ENCODE results near the gene RNU6-1. TPM values are rescaled to one million over a fixed set of nuclear protein-coding genes. Genes with fewer than 3 reads are reported as not detected.

The RNU6-1 gene
- total RNA-seq, 1 donor from 2014 or later, result not detected

GRCh38 chr15:67829647-67830504 is 10.0 kb downstream of the RNU6-1 start:
- TF ChIP-seq CTCF (IDR thresholded peaks at IDR 0.05), result no peak
- no peak overlapping the region for H3K27ac ChIP-seq
- no peak overlapping the region for H3K4me3 ChIP-seq
- peaks cover 68% of the 10 kb centered on the region for H3K4me1 ChIP-seq
- intact Hi-C loops (cut with DNase I), result no loop called here
- no peak for ATAC-seq
- H3K9me3 ChIP-seq, result no peaks in the 10 kb centered on the region
- H3K27me3 ChIP-seq (ENCODE audit: low read depth), result peaks cover 100% of the 10 kb centered on the region
- DNase-seq, result no peak
- H3K36me3 ChIP-seq, result no peaks in the 10 kb centered on the region

DNA sequence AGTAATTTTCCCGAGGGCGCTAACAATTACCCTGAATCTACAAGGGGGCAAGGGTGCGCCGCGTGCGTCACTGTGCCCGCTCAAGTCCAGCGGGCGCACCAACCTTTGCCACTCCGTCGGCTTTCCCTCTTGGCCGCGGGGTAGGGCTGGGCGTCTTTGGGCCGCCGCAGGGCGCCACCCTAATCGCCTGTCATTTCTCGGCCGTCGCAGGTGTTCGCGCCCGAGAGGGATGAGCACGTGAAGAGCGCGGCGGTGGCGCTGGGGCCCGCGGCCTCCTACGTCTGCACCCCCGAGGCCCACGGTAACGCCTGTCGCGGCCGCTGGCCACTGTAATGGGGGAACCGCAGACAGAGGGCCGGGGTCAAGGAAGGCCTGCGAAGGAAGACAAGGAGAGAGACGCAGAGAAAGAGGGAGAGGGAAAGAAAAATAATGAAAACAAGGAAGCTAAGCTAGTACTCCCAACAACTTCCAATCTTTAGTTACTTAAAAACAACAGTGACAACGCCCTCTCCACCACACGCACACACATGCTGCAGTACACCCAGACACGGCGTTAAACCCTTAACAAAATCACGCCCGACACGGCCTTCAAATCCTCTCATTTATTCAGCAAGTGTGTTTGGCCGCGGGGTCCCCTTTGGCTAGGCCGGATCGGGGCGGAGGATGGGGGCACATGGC is 10.7 kb downstream of the RNU6-1 start:
- Histone ChIP-seq H3K4me1 (peaks cover 65% of the 10 kb centered on the region), H3K27ac (no peak overlapping the region), H3K4me3 (peak overlapping the region; percentile 11), H3K27me3 (ENCODE audit: low read depth) (peaks cover 100% of the 10 kb centered on the region), H3K36me3 (no peaks in the 10 kb centered on the region), H3K9me3 (no peaks in the 10 kb centered on the region)
- ATAC-seq (no peak), DNase-seq (no peak)
- TF ChIP-seq CTCF (IDR thresholded peaks at IDR 0.05), result no peak
- intact Hi-C loops (cut with DNase I), result no loop called here

DNA sequence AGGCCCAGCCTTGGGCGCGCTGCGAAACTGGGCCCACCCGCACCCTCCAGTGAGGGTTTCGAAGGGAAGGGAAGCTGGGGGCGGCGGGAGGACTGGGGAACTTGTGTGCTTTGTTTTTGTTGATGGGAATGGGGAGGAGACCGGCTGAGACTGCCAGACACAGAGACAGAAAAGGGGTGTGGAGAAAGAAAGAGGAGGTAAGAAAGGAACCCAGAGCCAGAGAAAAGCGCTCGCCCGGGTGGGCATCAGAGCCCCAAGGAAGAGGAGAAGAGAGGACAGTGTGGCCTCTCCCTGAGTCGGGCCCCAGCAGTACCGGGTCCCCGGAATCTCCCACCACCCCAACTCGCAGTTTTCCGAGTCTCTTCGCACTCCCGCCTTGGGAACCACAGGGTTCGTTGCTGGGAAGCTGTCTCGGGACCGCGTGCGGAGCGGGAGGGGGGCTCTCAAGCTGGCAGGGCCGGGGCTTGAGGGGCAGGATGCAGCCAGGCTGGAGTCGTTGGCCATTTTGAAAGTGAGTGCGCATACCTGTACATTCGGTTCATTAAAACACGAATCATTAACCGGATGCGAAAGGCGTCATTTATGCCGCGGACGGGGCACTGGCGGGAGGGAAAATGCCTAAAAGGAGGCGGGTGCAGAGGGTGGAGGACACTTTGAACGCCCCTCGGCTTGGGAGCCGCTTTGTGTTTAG is 11.4 kb downstream of the RNU6-1 start:
- H3K27ac ChIP-seq, result no peak overlapping the region
- TF ChIP-seq CTCF (IDR thresholded peaks at IDR 0.05), result no peak
- H3K4me3 ChIP-seq, result peak overlapping the region; percentile 11
- no peak for ATAC-seq
- H3K9me3 ChIP-seq, result no peaks in the 10 kb centered on the region
- peaks cover 58% of the 10 kb centered on the region for H3K4me1 ChIP-seq
- DNase-seq, result no peak
- H3K36me3 ChIP-seq, result no peaks in the 10 kb centered on the region
- H3K27me3 ChIP-seq (ENCODE audit: low read depth), result peaks cover 100% of the 10 kb centered on the region
- intact Hi-C loops (cut with DNase I), result no loop called here

- Histone ChIP-seq H3K4me1 (peaks cover 51% of the 10 kb centered on the region), H3K27ac (no peak overlapping the region), H3K27me3 (ENCODE audit: low read depth) (peaks cover 100% of the 10 kb centered on the region), H3K4me3 (no peak overlapping the region), H3K9me3 (no peaks in the 10 kb centered on the region), H3K36me3 (no peaks in the 10 kb centered on the region)
- DNase-seq (no peak), ATAC-seq (no peak)
- intact Hi-C loops (cut with DNase I), result no loop called here
- TF ChIP-seq CTCF (IDR thresholded peaks at IDR 0.05), result no peak
These were observed 12.1 kb downstream of the RNU6-1 start for GRCh38 chr15:67827562-67828277.
